ENCODE measurements around the gene ENDOD1. TPM values are rescaled to one million over a fixed set of nuclear protein-coding genes. Genes with fewer than 3 reads are reported as not detected.

Gene ENDOD1
- total RNA-seq, 2 donors from 2014 or later = 49.6 to 79.8 TPM

GRCh38 chr11:95137299-95137698, 47.7 kb downstream of the ENDOD1 start:
- Histone ChIP-seq H3K4me1 (replicated peaks) (peaks cover 3% of the 10 kb centered on the region), H3K9me3 (no peaks in the 10 kb centered on the region), H3K27ac (no peak overlapping the region), H3K36me3 (no peaks in the 10 kb centered on the region), H3K4me3 (no peak overlapping the region), H3K27me3 (replicated peaks; ENCODE audit: insufficient read depth) (no peaks in the 10 kb centered on the region)
- intact Hi-C loops (cut with DNase I) = no loop called here
- no peak for DNase-seq (ENCODE audit: low spot score)
- TF ChIP-seq POLR2AphosphoS5 (IDR thresholded peaks at IDR 0.05) = no peak
- no peak for TF ChIP-seq POLR2A (IDR thresholded peaks at IDR 0.05)
- TF ChIP-seq CTCF (IDR thresholded peaks at IDR 0.05) = no peak

- intact Hi-C loops (cut with DNase I) = no loop called here
- DNase-seq (ENCODE audit: low spot score) = no peak
- Histone ChIP-seq H3K36me3 (no peaks in the 10 kb centered on the region), H3K27me3 (replicated peaks; ENCODE audit: insufficient read depth) (no peaks in the 10 kb centered on the region), H3K4me1 (replicated peaks) (peaks cover 3% of the 10 kb centered on the region), H3K9me3 (no peaks in the 10 kb centered on the region), H3K4me3 (no peak overlapping the region), H3K27ac (no peak overlapping the region)
- WGBS = 17% methylated on average over 2 of the region's 2 CpGs
- TF ChIP-seq CTCF (IDR thresholded peaks at IDR 0.05) = peak in 2 of 4 experiments; percentile 7 to 18
- no peak for TF ChIP-seq POLR2AphosphoS5 (IDR thresholded peaks at IDR 0.05)
Measured at GRCh38 chr11:95138448-95138847, 48.8 kb downstream of the ENDOD1 start.

- no peaks in the 10 kb centered on the region for H3K27me3 ChIP-seq (replicated peaks; ENCODE audit: insufficient read depth)
- no peaks in the 10 kb centered on the region for H3K36me3 ChIP-seq
- no peaks in the 10 kb centered on the region for H3K9me3 ChIP-seq
- intact Hi-C loops (cut with DNase I) = no loop called here
- DNase-seq (ENCODE audit: low spot score) = no peak
- no peaks in the 10 kb centered on the region for H3K4me1 ChIP-seq (replicated peaks)
- no peak overlapping the region for H3K27ac ChIP-seq
- TF ChIP-seq CTCF (IDR thresholded peaks at IDR 0.05) = no peak
- TF ChIP-seq POLR2AphosphoS5 (IDR thresholded peaks at IDR 0.05) = no peak
- no peak for TF ChIP-seq POLR2A (IDR thresholded peaks at IDR 0.05)
- WGBS = 68% methylated on average over 4 of the region's 4 CpGs
- no peak overlapping the region for H3K4me3 ChIP-seq
Measured at GRCh38 chr11:95140397-95141033, 50.9 kb downstream of the ENDOD1 start.

- TF ChIP-seq POLR2A (IDR thresholded peaks at IDR 0.05) (no peak), POLR2AphosphoS5 (IDR thresholded peaks at IDR 0.05) (no peak), CTCF (IDR thresholded peaks at IDR 0.05) (no peak)
- H3K4me1 ChIP-seq (replicated peaks) = no peaks in the 10 kb centered on the region
- no peaks in the 10 kb centered on the region for H3K27me3 ChIP-seq (replicated peaks; ENCODE audit: insufficient read depth)
- DNase-seq (ENCODE audit: low spot score) = no peak
- H3K9me3 ChIP-seq = no peaks in the 10 kb centered on the region
- no peak overlapping the region for H3K27ac ChIP-seq
- no peak overlapping the region for H3K4me3 ChIP-seq
- no peaks in the 10 kb centered on the region for H3K36me3 ChIP-seq
- 49% methylated on average over 2 of the region's 2 CpGs for WGBS
- intact Hi-C loops (cut with DNase I) = no loop called here
Measured at GRCh38 chr11:95142431-95142830, 52.8 kb downstream of the ENDOD1 start.

- Histone ChIP-seq H3K4me1 (replicated peaks) (no peaks in the 10 kb centered on the region), H3K9me3 (no peaks in the 10 kb centered on the region), H3K27ac (no peak overlapping the region), H3K4me3 (no peak overlapping the region), H3K27me3 (replicated peaks; ENCODE audit: insufficient read depth) (no peaks in the 10 kb centered on the region), H3K36me3 (no peaks in the 10 kb centered on the region)
- 78% methylated on average over 6 of the region's 6 CpGs for WGBS
- TF ChIP-seq POLR2AphosphoS5 (IDR thresholded peaks at IDR 0.05) (no peak), POLR2A (IDR thresholded peaks at IDR 0.05) (no peak), CTCF (IDR thresholded peaks at IDR 0.05) (no peak)
- intact Hi-C loops (cut with DNase I) = no loop called here
- no peak for DNase-seq (ENCODE audit: low spot score)
Measured at GRCh38 chr11:95143106-95143681, 53.5 kb downstream of the ENDOD1 start.

All from prostate gland (tissue), 2 donors.